Type B pancreatic cell (in vitro differentiated cells): ENCODE measurements around the gene SCGB1D1. TPM values are rescaled to one million over a fixed set of nuclear protein-coding genes. Genes with fewer than 3 reads are reported as not detected.
"Not testable (repeated sequence)": the region's sequence is repeated elsewhere in the genome, so short reads cannot be mapped to it uniquely, and the experiment has no call there.

Experiments used
- DNase-seq: peaks from one replicate; pipeline ENCODE4 v3.0.0; 2021; ENCODE audit warnings: mixed read lengths; ENCODE audit not compliant: unreplicated experiment; ENCODE audit errors: extremely low spot score
- H3K27ac Mint-ChIP-seq: 2 replicates; pipeline ENCODE4 v1.8.0; 2021; ENCODE audit warnings: mild to moderate bottlenecking, mixed read lengths
- H3K27me3 Mint-ChIP-seq: 2 replicates; pipeline ENCODE4 v1.8.0; 2021; ENCODE audit warnings: mixed read lengths
- H3K36me3 Mint-ChIP-seq: 2 replicates; pipeline ENCODE4 v1.8.0; 2021; ENCODE audit warnings: mixed read lengths
- H3K4me1 Mint-ChIP-seq: one replicate; pipeline ENCODE4 v1.8.0; 2021; ENCODE audit warnings: mixed read lengths; ENCODE audit not compliant: unreplicated experiment
- H3K4me3 Mint-ChIP-seq: 2 replicates; pipeline ENCODE4 v1.8.0; 2021; ENCODE audit warnings: mild to moderate bottlenecking, mixed read lengths
- H3K9me3 Mint-ChIP-seq: 2 replicates; pipeline ENCODE4 v1.8.0; 2021; ENCODE audit warnings: mixed read lengths
- CTCF ChIP-seq: fragments of 200-600 bp; sonication (generic); conservative IDR thresholded peaks from 2 replicates; pipeline ENCODE4 v1.5.0; 2021; ENCODE audit warnings: antibody characterized with exemption, mild to moderate bottlenecking
- total RNA-seq: library from RNA; stranded (reverse); gene quantifications from 2 replicates; pipeline ENCODE4 v1.2.1, GENCODE V29; 2021; ENCODE audit warnings: low replicate concordance

The SCGB1D1 gene
- total RNA-seq, 1 donor from 2014 or later, result not detected

GRCh38 chr11:62201376-62201775, 11.4 kb downstream of the SCGB1D1 start:
- no peaks in the 10 kb centered on the region for H3K36me3 Mint-ChIP-seq
- H3K4me3 Mint-ChIP-seq, result no peak overlapping the region
- no peak overlapping the region for H3K27ac Mint-ChIP-seq
- no peak for DNase-seq
- H3K9me3 Mint-ChIP-seq, result no peaks in the 10 kb centered on the region
- H3K4me1 Mint-ChIP-seq, result no peaks in the 10 kb centered on the region
- TF ChIP-seq CTCF, result no peak
- peaks cover 15% of the 10 kb centered on the region for H3K27me3 Mint-ChIP-seq

- no peak overlapping the region for H3K4me3 Mint-ChIP-seq
- H3K36me3 Mint-ChIP-seq, result no peaks in the 10 kb centered on the region
- H3K27ac Mint-ChIP-seq, result no peak overlapping the region
- no peaks in the 10 kb centered on the region for H3K4me1 Mint-ChIP-seq
- H3K27me3 Mint-ChIP-seq, result peaks cover 17% of the 10 kb centered on the region
- no peak for TF ChIP-seq CTCF
- DNase-seq, result no peak
- H3K9me3 Mint-ChIP-seq, result no peaks in the 10 kb centered on the region
Measured at GRCh38 chr11:62202910-62203309, 12.9 kb downstream of the SCGB1D1 start.

- no peaks in the 10 kb centered on the region for H3K9me3 Mint-ChIP-seq
- peaks cover 20% of the 10 kb centered on the region for H3K27me3 Mint-ChIP-seq
- no peak for TF ChIP-seq CTCF
- H3K4me1 Mint-ChIP-seq, result no peaks in the 10 kb centered on the region
- H3K4me3 Mint-ChIP-seq, result no peak overlapping the region
- H3K27ac Mint-ChIP-seq, result no peak overlapping the region
- DNase-seq, result no peak
- H3K36me3 Mint-ChIP-seq, result no peaks in the 10 kb centered on the region
Measured at GRCh38 chr11:62204430-62204829, 14.4 kb downstream of the SCGB1D1 start.

- Mint-ChIP-seq H3K4me1 (no peaks in the 10 kb centered on the region), H3K36me3 (no peaks in the 10 kb centered on the region), H3K27me3 (peaks cover 22% of the 10 kb centered on the region), H3K4me3 (no peak overlapping the region), H3K9me3 (no peaks in the 10 kb centered on the region), H3K27ac (no peak overlapping the region)
- no peak for DNase-seq
- TF ChIP-seq CTCF, result no peak
Measured at GRCh38 chr11:62205441-62205840, 15.4 kb downstream of the SCGB1D1 start.

GRCh38 chr11:62206276-62207066, 16.5 kb downstream of the SCGB1D1 start:
- H3K27ac Mint-ChIP-seq, H3K4me1 Mint-ChIP-seq, H3K9me3 Mint-ChIP-seq, H3K4me3 Mint-ChIP-seq, H3K36me3 Mint-ChIP-seq, DNase-seq: not testable (repeated sequence)
- H3K27me3 Mint-ChIP-seq, result peaks cover 22% of the 10 kb centered on the region

GRCh38 chr11:62208785-62209144, 18.7 kb downstream of the SCGB1D1 start:
- Mint-ChIP-seq H3K36me3 (no peaks in the 10 kb centered on the region), H3K4me1 (no peaks in the 10 kb centered on the region), H3K9me3 (no peaks in the 10 kb centered on the region), H3K27me3 (peaks cover 13% of the 10 kb centered on the region), H3K4me3 (no peak overlapping the region), H3K27ac (no peak overlapping the region)
- no peak for TF ChIP-seq CTCF
- no peak for DNase-seq
